H4 (cell line): ENCODE data around the gene SAMMSON. TPM values are rescaled to one million over a fixed set of nuclear protein-coding genes. Genes with fewer than 3 reads are reported as not detected.

Experiments
- DNase-seq: peaks from one replicate; pipeline ENCODE4 v3.0.0-alpha.2; 2015; ENCODE audit warnings: low spot score
- total RNA-seq: library from RNA; depleted of rRNA; stranded (reverse); fragments of >200 nt; shearing (Covaris generic); gene quantifications from 2 replicates; pipeline ENCODE4 v1.2.3, GENCODE V29; 2014; rRNA removed

Gene SAMMSON
- not detected in 2 replicates for total RNA-seq

DNA sequence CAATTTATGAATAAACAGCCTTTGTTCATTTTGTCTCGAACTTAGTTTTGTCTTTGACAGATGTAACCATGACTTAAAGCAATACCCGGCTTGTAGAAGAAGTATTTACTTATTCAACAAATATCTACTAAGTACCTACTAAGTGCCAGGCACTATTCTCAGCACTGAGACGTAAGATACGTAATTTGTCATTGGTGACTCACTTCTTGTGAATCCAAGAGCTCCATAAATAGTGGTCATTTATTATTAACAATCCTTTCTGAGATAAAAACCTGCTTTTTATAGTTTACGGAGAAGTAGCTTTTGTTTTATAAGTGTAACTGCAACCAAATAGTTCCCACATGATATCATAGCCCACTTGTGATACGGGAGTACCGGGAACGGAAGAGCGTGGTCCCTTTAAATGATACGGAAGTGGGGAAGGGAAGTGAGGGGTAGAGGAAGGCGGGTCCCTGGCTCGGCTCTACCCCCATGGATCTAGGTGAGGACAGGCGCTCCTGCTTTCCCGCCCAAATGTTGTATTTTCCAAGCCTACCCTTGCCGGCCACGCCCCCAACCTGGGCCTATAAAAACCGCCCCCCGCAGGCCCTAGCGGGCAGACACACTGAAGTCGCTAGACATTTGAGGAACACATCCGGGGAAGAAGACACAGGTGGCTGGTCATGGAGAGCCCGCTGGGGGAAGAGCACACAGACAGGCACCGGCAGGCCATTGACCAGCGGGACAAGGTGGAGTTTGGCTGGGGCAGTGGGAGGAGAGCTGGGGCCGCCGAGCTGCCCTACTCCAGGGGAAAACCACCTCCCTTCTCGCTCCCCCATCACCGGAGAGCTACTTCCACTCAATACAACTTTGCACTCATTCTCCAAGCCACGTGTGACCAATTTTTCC is at the start of gene SAMMSON:
Gene SAMMSON, plus strand, starts transcription at position 594 of the 888 bp plus-strand sequence.
- peak; percentile 57 for DNase-seq

DNA sequence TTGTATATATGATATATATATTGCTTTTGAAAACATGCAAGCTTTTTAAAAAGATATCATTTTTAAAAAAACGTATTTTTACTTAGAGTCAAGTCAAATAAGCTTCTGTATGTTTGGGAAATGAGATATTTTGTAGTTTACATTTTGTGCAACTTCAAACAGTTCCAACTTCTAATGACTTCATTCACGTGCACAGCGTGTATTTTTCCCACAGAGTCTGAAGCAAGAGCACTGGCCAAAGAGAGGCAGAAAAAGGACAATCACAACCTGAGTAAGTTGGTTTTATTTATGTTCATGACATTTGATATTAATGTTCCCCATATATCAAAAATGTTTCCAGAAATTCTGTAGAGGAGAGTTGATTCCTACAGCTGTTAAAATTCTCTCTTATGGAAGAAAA is 47.9 kb upstream of the SAMMSON start:
- no peak for DNase-seq

GRCh38 chr3:69959581-69959980 is 40.0 kb upstream of the SAMMSON start:
- DNase-seq: no peak

- no peak for DNase-seq
These were observed 37.7 kb upstream of the SAMMSON start for GRCh38 chr3:69961706-69962439.

GRCh38 chr3:69963643-69964042 is 35.9 kb upstream of the SAMMSON start:
- DNase-seq: no peak

DNA sequence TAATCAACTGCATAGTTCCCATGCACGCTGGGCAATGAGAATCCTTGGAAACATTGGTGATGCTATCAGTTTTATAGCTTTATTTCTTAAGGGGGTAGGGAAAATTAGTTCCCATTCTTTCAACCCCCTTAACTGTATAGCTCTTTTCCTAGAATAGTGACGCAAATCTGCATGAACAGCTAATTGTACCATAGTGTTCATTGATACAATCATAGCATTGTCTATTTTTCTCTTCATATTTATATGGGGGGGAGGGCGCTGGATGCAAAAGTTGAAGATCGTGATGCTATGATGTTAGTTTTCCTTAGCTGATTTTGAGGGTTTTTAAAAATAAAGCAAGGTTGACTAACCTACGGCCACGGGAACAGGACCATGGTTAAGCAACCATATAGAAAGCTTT is 32.4 kb upstream of the SAMMSON start:
- no peak for DNase-seq

- no peak for DNase-seq
These were observed 28.7 kb upstream of the SAMMSON start for GRCh38 chr3:69970827-69971226.

DNA sequence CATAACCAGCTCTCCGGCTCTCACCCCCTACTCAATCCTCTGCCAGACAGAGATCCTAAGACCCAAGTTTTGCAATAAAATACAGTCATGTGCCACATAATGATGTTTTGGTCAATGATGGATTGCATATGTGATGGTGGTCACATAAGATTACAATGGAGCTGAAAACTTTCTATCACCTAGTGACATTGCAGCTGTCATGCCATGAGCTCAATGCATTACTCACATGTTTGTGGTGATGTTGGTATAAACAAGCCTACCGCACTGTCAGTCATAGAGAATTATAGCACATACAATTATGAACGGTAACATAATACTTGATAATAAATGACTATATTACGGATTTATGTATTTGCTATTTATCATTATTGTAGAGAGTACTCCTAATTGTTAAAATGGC is 26.9 kb upstream of the SAMMSON start:
- DNase-seq: peak; percentile 6

DNA sequence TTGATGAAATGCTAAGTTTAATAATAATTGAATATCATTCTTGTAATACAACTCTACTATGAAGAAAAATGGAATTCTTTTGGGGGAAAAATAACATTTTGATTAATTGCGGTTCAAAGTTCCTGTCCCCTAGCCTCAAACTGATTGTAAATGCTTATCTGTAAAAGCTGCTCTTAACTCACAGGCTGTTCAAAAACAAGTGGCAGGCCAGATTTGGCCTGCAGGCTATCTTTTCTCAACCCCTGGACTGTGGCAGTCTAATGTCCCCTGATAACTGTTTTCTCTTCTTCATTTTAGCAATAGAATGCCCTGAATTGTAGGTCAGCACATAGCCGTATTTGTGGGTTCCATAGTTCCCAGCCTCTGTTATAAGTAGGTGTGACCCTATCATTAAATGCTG is 23.5 kb upstream of the SAMMSON start:
- DNase-seq: no peak

- DNase-seq: no peak
These were observed 15.8 kb upstream of the SAMMSON start for GRCh38 chr3:69983546-69984265.

GRCh38 chr3:69985266-69985665 is 14.3 kb upstream of the SAMMSON start:
- DNase-seq: no peak

GRCh38 chr3:69986419-69986818 is 13.1 kb upstream of the SAMMSON start:
- no peak for DNase-seq

- no peak for DNase-seq
These were observed 11.7 kb upstream of the SAMMSON start for GRCh38 chr3:69987833-69988232.

DNA sequence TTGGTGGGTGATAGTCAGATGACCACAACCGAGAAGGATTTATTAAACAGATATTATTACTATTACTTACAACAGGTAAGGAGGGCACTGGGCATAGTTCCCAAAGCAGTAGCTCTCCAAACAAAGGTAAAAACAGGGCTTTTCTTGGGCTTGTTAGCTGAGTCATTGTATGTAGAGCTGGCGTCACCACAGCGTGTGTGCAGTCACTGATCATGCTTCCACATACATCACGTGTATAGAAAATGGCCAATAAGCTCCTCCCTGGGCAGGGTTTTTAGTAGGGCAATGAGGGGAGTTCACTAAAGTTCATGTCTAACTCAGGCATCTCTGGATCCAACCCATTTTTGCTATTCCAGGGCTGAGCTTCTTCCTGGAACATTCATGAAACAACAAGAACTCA is 5.8 kb upstream of the SAMMSON start:
- no peak for DNase-seq

- no peak for DNase-seq
These were observed 4.6 kb upstream of the SAMMSON start for GRCh38 chr3:69994919-69995318.

DNA sequence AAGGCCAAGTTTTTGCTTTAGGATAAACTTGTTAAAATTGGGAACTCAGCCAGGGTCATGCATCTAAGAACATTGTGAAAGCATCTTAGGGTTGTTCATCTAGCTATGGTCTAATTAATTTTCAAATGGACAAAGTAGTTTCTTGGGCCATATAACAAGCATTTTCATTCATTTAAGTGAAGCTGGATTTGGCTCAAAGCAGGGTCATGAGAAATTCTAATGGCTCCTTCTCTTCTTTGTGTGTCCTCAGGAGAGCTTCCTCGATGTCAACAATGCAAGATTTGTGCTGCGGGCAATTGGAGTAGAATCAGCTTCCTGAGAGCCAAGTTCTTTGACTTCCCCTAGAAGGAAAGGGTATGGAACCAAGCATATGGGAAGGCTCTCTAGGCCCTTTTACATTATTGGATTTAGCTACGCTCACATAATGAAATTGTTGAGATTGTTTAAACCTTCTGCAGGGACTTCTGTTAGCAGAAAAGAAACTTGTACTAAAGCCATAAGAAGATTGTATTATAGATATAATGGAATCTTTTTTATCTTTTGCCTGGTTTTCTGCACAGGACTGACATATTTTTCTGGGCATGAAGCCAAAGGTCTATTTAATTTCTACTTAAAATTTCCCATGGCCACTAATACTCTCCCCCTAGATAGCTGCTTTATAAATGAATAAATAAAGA is 1.8 kb upstream of the SAMMSON start:
- no peak for DNase-seq

DNA sequence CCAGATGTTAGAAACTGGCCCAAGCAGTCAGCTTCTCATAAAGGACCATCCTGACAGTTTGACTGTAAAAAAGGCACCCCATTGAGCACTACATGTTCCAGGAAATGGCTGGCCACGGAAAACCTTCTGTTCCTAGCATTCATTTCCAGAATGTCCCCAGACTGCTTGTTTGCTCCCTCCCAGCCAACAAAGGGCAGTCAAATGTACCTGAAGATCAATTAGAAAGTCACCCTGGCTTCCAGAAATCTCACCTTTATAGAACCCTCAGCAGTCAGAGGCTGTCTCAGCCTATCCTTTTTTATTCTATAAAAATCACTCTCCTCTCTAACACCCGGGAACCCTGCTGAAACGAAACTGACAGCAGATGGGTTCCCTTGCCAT is 784 bp upstream of the SAMMSON start:
- no peak for DNase-seq

- DNase-seq: no peak
These were observed 486 bp downstream of the SAMMSON start for GRCh38 chr3:70000028-70000410.

- DNase-seq: peak; percentile 15
These were observed 1.1 kb downstream of the SAMMSON start for GRCh38 chr3:70000563-70001081.

DNA sequence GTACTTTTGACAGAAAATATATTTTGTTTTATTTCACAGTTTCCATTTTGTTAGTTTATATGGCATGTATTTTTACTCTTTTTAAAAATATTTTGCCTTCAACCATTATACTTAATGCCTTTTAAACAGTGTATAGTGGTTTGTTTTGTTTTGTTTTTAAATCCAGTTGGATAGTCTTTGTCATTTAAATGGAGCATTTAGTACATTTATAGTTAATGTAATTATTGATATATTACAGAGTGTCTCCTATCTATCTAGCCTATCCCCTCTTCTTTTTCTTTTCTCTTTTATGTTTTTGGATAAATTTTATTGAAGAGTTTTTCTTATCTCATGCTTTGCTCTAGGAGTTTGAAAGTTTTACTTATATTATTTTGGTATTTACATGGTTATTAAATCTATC is 3.6 kb downstream of the SAMMSON start:
- no peak for DNase-seq

GRCh38 chr3:70006089-70006488 is 6.6 kb downstream of the SAMMSON start:
- DNase-seq: no peak

GRCh38 chr3:70010346-70010745 is 10.8 kb downstream of the SAMMSON start:
- DNase-seq: no peak
